Myocyte (in vitro differentiated cells): ENCODE data around the gene TGFBR1. TPM values are rescaled to one million over a fixed set of nuclear protein-coding genes. Genes with fewer than 3 reads are reported as not detected.

Experiments used
- DNase-seq: peaks from one replicate; pipeline ENCODE4 v3.0.0-alpha.2; 2012; ENCODE audit warnings: low read depth
- polyA plus RNA-seq: library from polyadenylated mRNA; unstranded; fragments of >200 nt; gene quantifications from one replicate; pipeline ENCODE4 v1.2.1, GENCODE V29; 2012; ENCODE audit warnings: missing spikeins
- total RNA-seq: library from RNA; depleted of rRNA; stranded (reverse); fragments of >200 nt; gene quantifications from 2 replicates; pipeline ENCODE4 v1.2.3, GENCODE V29; 2014

TGFBR1 gene
- 53.9 and 60.4 TPM in 2 replicates for total RNA-seq
- polyA plus RNA-seq = 31.7 TPM

DNA sequence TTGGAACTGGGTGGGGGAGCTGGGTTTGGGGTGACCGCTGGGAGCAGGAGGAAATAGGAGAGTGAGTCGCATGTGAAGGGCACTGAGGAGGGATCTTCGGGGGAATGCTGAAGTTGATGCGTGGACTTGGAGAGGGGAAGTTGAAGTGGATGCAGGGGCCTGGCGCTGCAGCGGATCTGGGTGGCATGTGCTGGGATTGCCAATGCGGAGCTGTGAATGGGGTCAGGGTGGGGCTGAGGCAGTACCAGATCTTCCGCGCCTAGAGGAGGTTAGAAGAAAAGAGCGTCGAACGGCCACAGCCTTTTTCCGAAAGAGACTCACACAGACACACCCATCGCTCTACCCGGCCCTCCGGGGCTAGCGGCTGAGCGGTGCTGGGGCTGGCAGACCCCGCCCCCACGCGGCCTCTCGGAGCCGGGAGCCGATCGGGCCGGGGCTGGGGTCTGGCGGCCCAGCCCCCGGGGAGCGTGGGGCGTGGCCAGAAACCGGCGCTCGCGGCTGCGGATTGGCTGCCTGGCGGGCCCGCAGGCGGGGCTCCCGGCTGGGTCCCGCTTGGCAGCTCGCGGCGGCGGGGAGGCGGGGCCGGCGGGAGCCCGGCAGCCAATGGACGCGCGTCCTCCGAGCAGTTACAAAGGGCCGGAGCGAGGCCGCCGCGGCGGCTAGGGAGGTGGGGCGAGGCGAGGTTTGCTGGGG is at the start of gene TGFBR1:
Gene TGFBR1 (plus strand): TSS at position 655 of the 693 bp plus-strand sequence. CDS start 93 bp downstream, outside the sequence.
- DNase-seq = peak; percentile 94

GRCh38 chr9:99055384-99055783 is 49.5 kb upstream of the TGFBR1 start:
- DNase-seq = no peak

- no peak for DNase-seq
Observed at GRCh38 chr9:99056186-99056585, 48.7 kb upstream of the TGFBR1 start.

GRCh38 chr9:99056886-99057664 is 47.8 kb upstream of the TGFBR1 start:
- DNase-seq = peak; percentile 61

DNA sequence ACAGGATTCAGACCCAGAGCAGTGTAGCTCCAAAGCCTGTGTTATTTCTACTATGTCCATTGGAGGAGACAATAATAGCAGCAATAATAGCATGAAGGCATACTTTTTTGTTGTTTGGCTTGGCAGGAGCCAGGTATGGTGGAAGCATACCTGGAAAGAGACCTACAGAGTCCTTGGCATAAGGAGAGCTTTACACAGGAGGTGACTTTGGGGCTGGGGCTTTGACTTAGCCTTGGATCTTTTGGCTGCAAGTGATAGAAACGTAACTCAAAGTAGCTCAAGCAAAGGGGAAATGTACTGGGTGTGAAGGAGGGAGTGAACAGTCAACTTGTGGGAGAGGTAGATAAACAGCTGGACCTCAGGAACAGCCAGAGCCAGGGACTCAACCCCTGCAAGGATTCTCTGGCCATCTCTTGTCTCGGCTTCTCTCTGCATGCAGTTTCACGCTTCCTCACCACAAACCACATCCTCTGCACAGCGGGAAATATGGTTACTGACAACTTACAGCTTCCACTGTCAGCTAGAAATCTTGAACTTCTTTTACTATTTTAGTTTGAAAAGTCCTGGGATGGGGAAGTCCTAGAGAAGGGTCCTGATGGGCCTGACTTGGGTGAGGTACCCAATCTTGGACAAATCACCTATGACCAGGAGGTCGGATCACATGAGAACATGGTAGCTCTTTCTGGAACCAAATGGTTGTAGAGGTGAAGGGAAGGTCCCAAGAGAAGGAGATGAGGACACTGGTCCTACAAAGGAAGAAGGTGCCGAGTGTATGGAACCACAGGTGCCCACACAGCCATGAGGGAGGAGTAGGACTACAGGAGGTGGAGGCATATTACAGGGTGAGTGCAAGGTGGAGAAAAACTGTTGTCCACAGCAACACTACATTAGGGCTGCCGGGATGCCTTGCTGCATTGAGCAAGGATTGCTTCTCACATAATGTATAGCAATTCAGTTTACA is 47.0 kb upstream of the TGFBR1 start:
- DNase-seq = peak; percentile 80

- no peak for DNase-seq
Observed at GRCh38 chr9:99058964-99059921, 45.7 kb upstream of the TGFBR1 start.

DNA sequence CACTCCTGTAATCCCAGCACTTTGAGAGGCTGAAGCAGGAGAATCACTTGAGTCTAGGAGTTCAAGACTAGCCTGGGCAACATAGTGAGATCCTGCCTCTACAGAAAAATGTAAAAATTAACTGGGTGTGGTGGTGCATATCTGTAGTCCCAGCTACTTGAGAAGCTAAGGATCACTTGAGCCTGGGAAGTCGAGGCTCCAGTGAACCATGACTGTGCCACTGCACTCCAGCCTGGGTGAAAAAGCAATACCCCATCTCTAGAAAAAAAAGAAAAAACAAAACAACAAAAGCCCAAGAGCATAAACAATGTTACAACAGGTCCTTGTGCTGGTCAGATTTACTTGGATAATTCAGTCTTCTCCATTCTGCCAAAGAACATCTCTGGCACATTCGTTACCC is 44.3 kb upstream of the TGFBR1 start:
- DNase-seq = no peak

DNA sequence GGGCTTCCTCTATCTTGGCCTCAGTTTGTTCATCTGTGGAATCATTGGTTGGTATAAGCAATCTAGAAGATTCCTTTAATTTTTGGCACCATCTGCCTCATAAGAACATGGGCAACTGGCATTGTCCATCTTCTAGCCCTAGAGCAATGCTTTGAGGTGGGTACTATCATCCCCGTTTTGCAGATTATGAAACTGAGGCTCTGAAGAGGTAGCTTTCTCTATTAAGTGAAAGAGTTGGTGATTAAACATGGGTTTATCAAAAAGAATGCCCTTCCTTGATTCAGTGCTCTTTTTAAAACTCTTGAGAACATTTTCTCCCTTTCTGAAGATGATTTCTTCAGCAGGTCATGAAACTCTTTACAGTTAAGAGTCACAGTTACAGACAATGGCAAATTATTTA is 42.4 kb upstream of the TGFBR1 start:
- no peak for DNase-seq

GRCh38 chr9:99063522-99063921 is 41.4 kb upstream of the TGFBR1 start:
- no peak for DNase-seq

- no peak for DNase-seq
Observed at GRCh38 chr9:99066571-99066970, 38.3 kb upstream of the TGFBR1 start.

DNA sequence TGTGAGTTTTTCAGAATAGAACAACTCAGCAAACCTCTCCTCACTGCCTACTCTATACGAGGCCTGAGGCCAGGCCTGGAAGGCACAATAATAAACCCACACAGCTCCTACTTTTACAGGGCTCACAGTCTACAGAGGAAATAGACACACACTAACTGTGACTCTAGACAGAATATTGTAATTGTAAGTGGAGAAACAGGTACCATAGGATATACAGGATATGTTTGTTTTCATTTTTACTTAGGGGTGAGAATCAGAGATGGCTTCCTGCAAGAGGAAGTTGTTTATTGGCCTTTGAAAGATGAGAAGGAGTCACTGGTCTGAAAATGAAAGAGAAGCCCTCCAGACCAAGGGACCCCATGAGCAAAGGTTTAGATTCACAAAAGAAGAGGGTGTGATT is 35.8 kb upstream of the TGFBR1 start:
- no peak for DNase-seq

GRCh38 chr9:99069546-99069945 is 35.4 kb upstream of the TGFBR1 start:
- DNase-seq = no peak

- no peak for DNase-seq
Observed at GRCh38 chr9:99070681-99071080, 34.2 kb upstream of the TGFBR1 start.

DNA sequence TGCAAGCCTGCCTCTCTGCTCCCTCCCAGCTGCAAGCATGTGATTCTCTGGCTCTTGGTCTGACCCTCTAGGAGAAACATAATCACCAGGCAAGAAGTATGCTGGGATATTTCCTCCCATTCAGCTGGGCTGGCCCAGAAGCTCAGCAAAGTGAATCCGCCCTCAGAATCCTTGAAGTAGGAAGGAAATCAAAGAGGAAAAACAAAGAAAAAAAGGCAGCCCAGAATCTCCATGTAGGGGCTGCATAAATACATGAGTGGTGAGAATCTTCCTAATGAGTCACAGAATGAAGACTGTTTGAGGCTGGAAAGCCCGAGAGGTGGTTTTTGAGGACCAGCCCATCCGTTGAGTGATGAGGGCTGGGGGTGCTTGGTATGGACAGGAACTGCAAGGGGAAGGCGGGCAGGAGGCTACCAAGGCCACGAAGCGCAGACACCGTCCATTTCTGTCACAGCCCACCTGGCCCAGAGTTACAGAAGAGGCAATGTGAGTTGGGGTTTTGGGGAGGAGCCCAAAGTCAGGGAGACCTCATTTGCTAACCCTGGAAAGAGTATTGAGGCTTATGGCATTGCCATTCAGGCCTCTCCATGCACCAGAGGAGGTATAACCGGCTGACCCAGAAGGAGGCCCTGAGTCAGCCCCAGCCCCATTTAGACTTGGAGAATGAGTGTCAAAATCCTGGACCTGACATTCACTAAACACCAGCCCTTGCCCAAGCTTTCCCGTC is 33.4 kb upstream of the TGFBR1 start:
- DNase-seq = no peak

DNA sequence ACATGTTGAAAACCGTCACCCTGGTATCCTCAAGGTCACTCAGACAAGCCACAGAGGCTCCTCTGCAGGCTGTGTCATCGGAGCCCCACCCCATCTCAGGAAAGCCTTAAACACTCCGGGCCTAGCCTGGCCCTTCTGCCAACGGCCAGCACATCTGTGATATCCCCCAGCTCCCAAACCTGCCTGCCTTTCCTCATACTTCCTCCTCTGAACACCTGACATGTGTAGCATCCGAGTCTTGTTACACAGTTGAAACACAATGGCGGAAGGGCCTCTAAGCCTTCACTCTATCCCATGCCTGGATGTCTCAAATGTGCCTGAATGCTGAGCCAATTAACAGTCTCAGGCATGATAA is 32.9 kb upstream of the TGFBR1 start:
- DNase-seq = peak; percentile 76

- DNase-seq = no peak
Observed at GRCh38 chr9:99073347-99073746, 31.6 kb upstream of the TGFBR1 start.

DNA sequence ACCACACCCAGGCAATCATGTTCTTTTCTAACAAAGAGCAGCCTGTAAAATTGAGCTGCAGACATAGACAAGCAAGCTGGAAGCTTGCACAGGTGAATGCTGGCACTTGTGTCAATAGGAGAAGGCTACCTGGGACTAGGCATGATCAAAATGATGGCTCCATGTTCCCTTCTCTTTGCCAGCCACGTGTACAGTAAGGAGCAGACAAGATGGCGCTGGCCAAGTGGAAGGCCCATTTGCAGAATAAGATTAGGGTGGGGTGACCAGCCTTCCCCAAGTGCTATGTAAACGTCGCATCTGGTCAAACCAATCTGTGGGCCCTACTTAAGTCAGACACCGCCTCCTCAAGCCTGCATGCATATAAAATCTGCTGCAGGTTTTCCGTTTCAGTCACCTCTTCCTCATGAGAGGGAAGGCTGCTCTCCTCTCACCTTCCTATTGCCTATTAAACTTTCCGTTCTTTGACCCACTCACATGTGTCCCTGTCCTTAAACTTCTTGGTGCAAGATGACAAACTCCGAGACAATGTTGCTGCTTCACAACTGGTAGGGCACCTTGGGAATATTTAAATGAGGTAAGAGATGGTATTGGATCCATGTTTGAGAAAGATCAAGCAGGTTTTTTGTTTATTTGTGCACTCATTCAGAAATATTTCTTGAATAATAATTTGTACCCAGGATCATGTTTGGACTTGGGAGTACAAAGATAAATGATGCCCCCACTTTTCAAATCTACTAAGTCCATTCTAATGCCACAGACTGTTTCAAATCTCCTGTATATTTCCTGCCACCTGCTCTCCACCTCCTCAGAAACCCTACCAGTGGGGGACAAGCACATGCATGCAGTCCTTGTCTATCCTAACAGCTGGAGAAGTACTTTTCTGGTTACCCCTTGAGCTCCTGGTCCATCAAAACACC is 30.7 kb upstream of the TGFBR1 start:
- DNase-seq = no peak

GRCh38 chr9:99074902-99075245 is 30.0 kb upstream of the TGFBR1 start:
- DNase-seq = no peak
